ENCODE results near the gene TERT. TPM values are rescaled to one million over a fixed set of nuclear protein-coding genes. Genes with fewer than 3 reads are reported as not detected.
A peak's percentile ranks its signal among the peaks of the same experiment; 100 is the strongest.

The TERT gene
- polyA plus RNA-seq, 4 donors = 0.20 to 0.56 (median 0.39) TPM

- no peak for DNase-seq (ENCODE audit: low read depth in 4 of 4, low spot score in 2 of 4)
These were observed 29.1 kb downstream of the TERT start for GRCh38 chr5:1265461-1266455.

GRCh38 chr5:1265026-1265425 lies 29.8 kb downstream of the TERT start:
- DNase-seq (ENCODE audit: low read depth in 4 of 4, low spot score in 2 of 4) = no peak

GRCh38 chr5:1264211-1264610 lies 30.7 kb downstream of the TERT start:
- DNase-seq (ENCODE audit: low read depth in 4 of 4, low spot score in 2 of 4) = no peak

GRCh38 chr5:1262381-1262780 lies 32.5 kb downstream of the TERT start:
- DNase-seq (ENCODE audit: low read depth in 4 of 4, low spot score in 2 of 4) = no peak

- no peak for DNase-seq (ENCODE audit: low read depth in 4 of 4, low spot score in 2 of 4)
These were observed 33.2 kb downstream of the TERT start for GRCh38 chr5:1261643-1262042.

- no peak for DNase-seq (ENCODE audit: low read depth in 4 of 4, low spot score in 2 of 4)
These were observed 34.9 kb downstream of the TERT start for GRCh38 chr5:1259806-1260480.

- no peak for DNase-seq (ENCODE audit: low read depth in 4 of 4, low spot score in 2 of 4)
These were observed 37.0 kb downstream of the TERT start for GRCh38 chr5:1257841-1258240.

- DNase-seq (ENCODE audit: low read depth in 4 of 4, low spot score in 2 of 4) = no peak
These were observed 37.5 kb downstream of the TERT start for GRCh38 chr5:1257363-1257762.

GRCh38 chr5:1256776-1257175 lies 38.1 kb downstream of the TERT start:
- DNase-seq (ENCODE audit: low read depth in 4 of 4, low spot score in 2 of 4) = no peak

- DNase-seq (ENCODE audit: low read depth in 4 of 4, low spot score in 2 of 4) = no peak
These were observed 39.7 kb downstream of the TERT start for GRCh38 chr5:1255081-1255561.

- no peak for DNase-seq (ENCODE audit: low read depth in 4 of 4, low spot score in 2 of 4)
These were observed 40.7 kb downstream of the TERT start for GRCh38 chr5:1254196-1254595.

- DNase-seq (ENCODE audit: low read depth in 4 of 4, low spot score in 2 of 4) = no peak
These were observed 41.3 kb downstream of the TERT start for GRCh38 chr5:1253456-1254105.

- DNase-seq (ENCODE audit: low read depth in 4 of 4, low spot score in 2 of 4) = no peak
These were observed 42.2 kb downstream of the TERT start for GRCh38 chr5:1252681-1253080.

- DNase-seq (ENCODE audit: low read depth in 4 of 4, low spot score in 2 of 4) = no peak
These were observed 42.9 kb downstream of the TERT start for GRCh38 chr5:1251678-1252580.

GRCh38 chr5:1249366-1250280 lies 45.2 kb downstream of the TERT start:
- no peak for DNase-seq (ENCODE audit: low read depth in 4 of 4, low spot score in 2 of 4)

GRCh38 chr5:1247811-1248210 lies 47.1 kb downstream of the TERT start:
- no peak for DNase-seq (ENCODE audit: low read depth in 4 of 4, low spot score in 2 of 4)

GRCh38 chr5:1246711-1247431 lies 48.0 kb downstream of the TERT start:
- peak; percentile 55 to 87 (median 70) for DNase-seq (ENCODE audit: low read depth in 4 of 4, low spot score in 2 of 4)

- no peak for DNase-seq (ENCODE audit: low read depth in 4 of 4, low spot score in 2 of 4)
These were observed 48.8 kb downstream of the TERT start for GRCh38 chr5:1245905-1246576.

Data from left renal cortex interstitium (tissue), 4 donors.